Measurements from ENCODE around the gene FITM1.

DNA sequence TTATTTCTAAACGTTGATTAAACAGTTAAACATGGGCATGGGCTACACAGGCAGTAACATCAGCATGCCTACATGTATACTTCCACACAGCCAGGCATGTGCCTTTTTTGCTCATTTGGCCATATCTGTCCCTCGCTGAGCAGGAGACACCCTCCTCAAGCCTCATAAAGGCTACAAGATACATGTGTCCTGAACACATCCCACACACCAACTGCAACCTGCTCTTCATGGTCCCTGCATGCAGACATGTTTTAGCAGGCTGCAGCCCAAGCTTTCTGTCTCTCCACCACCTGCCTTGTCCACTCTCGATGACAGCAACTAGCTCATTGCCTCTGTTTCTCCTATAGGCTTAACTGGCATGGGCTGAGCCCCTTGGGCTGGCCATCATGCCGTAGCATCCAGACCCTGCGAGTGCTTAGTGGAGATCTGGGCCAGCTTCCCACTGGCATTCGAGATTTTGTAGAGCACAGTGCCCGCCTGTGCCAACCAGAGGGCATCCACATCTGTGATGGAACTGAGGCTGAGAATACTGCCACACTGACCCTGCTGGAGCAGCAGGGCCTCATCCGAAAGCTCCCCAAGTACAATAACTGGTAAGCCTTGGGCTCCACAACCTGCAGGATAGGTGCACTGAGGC lies 33.8 kb upstream of the FITM1 start:
- TF ChIP-seq, protein P1, sequence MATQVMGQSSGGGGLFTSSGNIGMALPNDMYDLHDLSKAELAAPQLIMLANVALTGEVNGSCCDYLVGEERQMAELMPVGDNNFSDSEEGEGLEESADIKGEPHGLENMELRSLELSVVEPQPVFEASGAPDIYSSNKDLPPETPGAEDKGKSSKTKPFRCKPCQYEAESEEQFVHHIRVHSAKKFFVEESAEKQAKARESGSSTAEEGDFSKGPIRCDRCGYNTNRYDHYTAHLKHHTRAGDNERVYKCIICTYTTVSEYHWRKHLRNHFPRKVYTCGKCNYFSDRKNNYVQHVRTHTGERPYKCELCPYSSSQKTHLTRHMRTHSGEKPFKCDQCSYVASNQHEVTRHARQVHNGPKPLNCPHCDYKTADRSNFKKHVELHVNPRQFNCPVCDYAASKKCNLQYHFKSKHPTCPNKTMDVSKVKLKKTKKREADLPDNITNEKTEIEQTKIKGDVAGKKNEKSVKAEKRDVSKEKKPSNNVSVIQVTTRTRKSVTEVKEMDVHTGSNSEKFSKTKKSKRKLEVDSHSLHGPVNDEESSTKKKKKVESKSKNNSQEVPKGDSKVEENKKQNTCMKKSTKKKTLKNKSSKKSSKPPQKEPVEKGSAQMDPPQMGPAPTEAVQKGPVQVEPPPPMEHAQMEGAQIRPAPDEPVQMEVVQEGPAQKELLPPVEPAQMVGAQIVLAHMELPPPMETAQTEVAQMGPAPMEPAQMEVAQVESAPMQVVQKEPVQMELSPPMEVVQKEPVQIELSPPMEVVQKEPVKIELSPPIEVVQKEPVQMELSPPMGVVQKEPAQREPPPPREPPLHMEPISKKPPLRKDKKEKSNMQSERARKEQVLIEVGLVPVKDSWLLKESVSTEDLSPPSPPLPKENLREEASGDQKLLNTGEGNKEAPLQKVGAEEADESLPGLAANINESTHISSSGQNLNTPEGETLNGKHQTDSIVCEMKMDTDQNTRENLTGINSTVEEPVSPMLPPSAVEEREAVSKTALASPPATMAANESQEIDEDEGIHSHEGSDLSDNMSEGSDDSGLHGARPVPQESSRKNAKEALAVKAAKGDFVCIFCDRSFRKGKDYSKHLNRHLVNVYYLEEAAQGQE (IDR thresholded peaks at IDR 0.05; ENCODE audit: low read depth) = no peak
- TF ChIP-seq TAF1 (IDR thresholded peaks at IDR 0.05; ENCODE audit: low read depth) (no peak), YY1 (IDR thresholded peaks at IDR 0.05; ENCODE audit: low read depth) (no peak), CREB1 (IDR thresholded peaks at IDR 0.05; ENCODE audit: low read depth) (no peak), RAD21 (IDR thresholded peaks at IDR 0.05; ENCODE audit: low read depth) (no peak), EP300 (IDR thresholded peaks at IDR 0.05; ENCODE audit: borderline replicate concordance) (no peak), USF1 (IDR thresholded peaks at IDR 0.05) (no peak), CEBPB (IDR thresholded peaks at IDR 0.05) (no peak), FOXM1 (IDR thresholded peaks at IDR 0.05; ENCODE audit: borderline replicate concordance, low read depth) (no peak), TEAD4 (IDR thresholded peaks at IDR 0.05) (no peak), TCF12 (IDR thresholded peaks at IDR 0.05; ENCODE audit: low read depth) (no peak)
- TF ChIP-seq, protein P2, sequence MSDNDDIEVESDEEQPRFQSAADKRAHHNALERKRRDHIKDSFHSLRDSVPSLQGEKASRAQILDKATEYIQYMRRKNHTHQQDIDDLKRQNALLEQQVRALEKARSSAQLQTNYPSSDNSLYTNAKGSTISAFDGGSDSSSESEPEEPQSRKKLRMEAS (IDR thresholded peaks at IDR 0.05) = no peak

Data from Ishikawa (cell line).